ENCODE measurements around the gene TMEM259.

The TMEM259 gene

GRCh38 chr19:973726-974563, 47.0 kb downstream of the TMEM259 start:
- Histone ChIP-seq H3K9ac (ENCODE audit: low read length) (no peak overlapping the region), H3K36me3 (ENCODE audit: control insufficient read depth, insufficient read depth, low read length) (peaks cover 29% of the 10 kb centered on the region), H3K27me3 (ENCODE audit: control insufficient read depth, insufficient read depth, low read length) (no peaks in the 10 kb centered on the region), H3K4me3 (ENCODE audit: low read depth, low read length) (no peak overlapping the region), H3K9me3 (ENCODE audit: control insufficient read depth, insufficient read depth, low read depth, low read length) (peaks cover 5% of the 10 kb centered on the region), H3K27ac (ENCODE audit: low read depth, low read length) (no peak overlapping the region), H3K4me1 (ENCODE audit: control insufficient read depth, insufficient read depth, low read length) (peaks cover under 1% of the 10 kb centered on the region; the same call in 1 of the 2 replicates)

- Histone ChIP-seq H3K36me3 (ENCODE audit: control insufficient read depth, insufficient read depth, low read length) (peaks cover 41% of the 10 kb centered on the region), H3K27ac (ENCODE audit: low read depth, low read length) (no peak overlapping the region), H3K4me3 (ENCODE audit: low read depth, low read length) (no peak overlapping the region), H3K9me3 (ENCODE audit: control insufficient read depth, insufficient read depth, low read depth, low read length) (peaks cover 5% of the 10 kb centered on the region), H3K27me3 (ENCODE audit: control insufficient read depth, insufficient read depth, low read length) (no peaks in the 10 kb centered on the region), H3K9ac (ENCODE audit: low read length) (no peak overlapping the region), H3K4me1 (ENCODE audit: control insufficient read depth, insufficient read depth, low read length) (no peaks in the 10 kb centered on the region)
Observed at GRCh38 chr19:972281-972680, 48.6 kb downstream of the TMEM259 start.

DNA sequence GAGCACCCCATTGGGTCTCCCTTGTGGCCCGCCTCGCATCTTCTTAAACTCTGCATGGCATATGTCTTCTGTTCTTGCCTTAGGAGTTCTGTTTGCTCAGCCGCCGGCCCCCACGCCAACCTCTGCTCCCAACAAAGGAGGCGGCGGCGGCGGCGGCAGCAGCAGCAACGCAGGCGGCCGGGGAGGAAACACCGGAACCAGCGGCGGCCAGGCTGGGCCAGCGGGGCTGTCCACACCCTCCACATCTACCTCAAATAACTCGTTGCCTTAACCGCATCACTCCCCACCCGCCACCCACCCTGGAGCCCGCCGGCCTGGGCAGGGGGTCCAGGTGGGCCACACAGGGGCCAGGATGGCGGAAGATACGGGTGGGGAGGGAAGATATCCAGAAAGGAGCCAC, 49.1 kb downstream of the TMEM259 start:
- Histone ChIP-seq H3K9ac (ENCODE audit: low read length) (no peak overlapping the region), H3K9me3 (ENCODE audit: control insufficient read depth, insufficient read depth, low read depth, low read length) (peaks cover 5% of the 10 kb centered on the region), H3K27ac (ENCODE audit: low read depth, low read length) (no peak overlapping the region), H3K27me3 (ENCODE audit: control insufficient read depth, insufficient read depth, low read length) (no peaks in the 10 kb centered on the region), H3K36me3 (ENCODE audit: control insufficient read depth, insufficient read depth, low read length) (peaks cover 46% of the 10 kb centered on the region), H3K4me1 (ENCODE audit: control insufficient read depth, insufficient read depth, low read length) (no peaks in the 10 kb centered on the region), H3K4me3 (ENCODE audit: low read depth, low read length) (no peak overlapping the region)

GRCh38 chr19:970695-971094, 50.2 kb downstream of the TMEM259 start:
- Histone ChIP-seq H3K27me3 (ENCODE audit: control insufficient read depth, insufficient read depth, low read length) (no peaks in the 10 kb centered on the region), H3K9ac (ENCODE audit: low read length) (no peak overlapping the region), H3K4me3 (ENCODE audit: low read depth, low read length) (no peak overlapping the region), H3K9me3 (ENCODE audit: control insufficient read depth, insufficient read depth, low read depth, low read length) (peaks cover 9% of the 10 kb centered on the region), H3K36me3 (ENCODE audit: control insufficient read depth, insufficient read depth, low read length) (peaks cover 52% of the 10 kb centered on the region), H3K27ac (ENCODE audit: low read depth, low read length) (no peak overlapping the region), H3K4me1 (ENCODE audit: control insufficient read depth, insufficient read depth, low read length) (no peaks in the 10 kb centered on the region)

DNA sequence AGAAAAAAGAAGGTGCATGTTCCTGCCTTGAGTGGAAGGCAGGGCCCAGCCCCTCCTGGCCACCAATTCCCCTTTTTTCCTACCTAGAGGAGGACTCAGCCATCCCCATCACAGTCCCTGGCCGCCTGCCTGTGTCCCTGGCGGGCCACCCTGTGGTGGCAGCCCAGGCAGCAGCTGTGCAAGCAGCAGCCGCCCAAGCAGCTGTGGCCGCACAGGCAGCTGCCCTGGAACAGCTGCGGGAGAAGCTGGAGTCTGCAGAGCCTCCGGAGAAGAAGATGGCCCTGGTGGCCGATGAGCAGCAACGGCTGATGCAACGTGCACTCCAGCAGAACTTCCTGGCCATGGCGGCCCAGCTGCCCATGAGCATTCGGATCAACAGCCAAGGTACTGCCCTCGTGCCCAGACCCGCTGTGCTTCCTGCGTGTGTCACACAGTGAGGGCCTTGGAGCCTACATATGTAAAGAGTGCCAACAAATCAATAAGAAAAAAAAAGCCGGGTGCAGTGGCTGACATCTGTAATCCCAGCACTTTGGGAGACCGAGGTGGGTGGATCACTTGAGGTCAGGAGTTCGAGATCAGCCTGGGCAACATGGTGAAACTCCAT, 54.3 kb downstream of the TMEM259 start:
- Histone ChIP-seq H3K27ac (ENCODE audit: low read depth, low read length) (no peak overlapping the region), H3K9me3 (ENCODE audit: control insufficient read depth, insufficient read depth, low read depth, low read length) (peaks cover 16% of the 10 kb centered on the region), H3K9ac (ENCODE audit: low read length) (no peak overlapping the region), H3K36me3 (ENCODE audit: control insufficient read depth, insufficient read depth, low read length) (peaks cover 76% of the 10 kb centered on the region), H3K4me3 (ENCODE audit: low read depth, low read length) (no peak overlapping the region), H3K4me1 (ENCODE audit: control insufficient read depth, insufficient read depth, low read length) (peaks cover 10% of the 10 kb centered on the region; the same call in 1 of the 2 replicates), H3K27me3 (ENCODE audit: control insufficient read depth, insufficient read depth, low read length) (no peaks in the 10 kb centered on the region)

GRCh38 chr19:964761-965694, 55.9 kb downstream of the TMEM259 start:
- Histone ChIP-seq H3K27me3 (ENCODE audit: control insufficient read depth, insufficient read depth, low read length) (no peaks in the 10 kb centered on the region), H3K4me3 (ENCODE audit: low read depth, low read length) (no peak overlapping the region), H3K36me3 (ENCODE audit: control insufficient read depth, insufficient read depth, low read length) (peaks cover 71% of the 10 kb centered on the region), H3K4me1 (ENCODE audit: control insufficient read depth, insufficient read depth, low read length) (peaks cover 10% of the 10 kb centered on the region; the same call in 1 of the 2 replicates), H3K9me3 (ENCODE audit: control insufficient read depth, insufficient read depth, low read depth, low read length) (peaks cover 11% of the 10 kb centered on the region; the same call in 1 of the 2 replicates), H3K27ac (ENCODE audit: low read depth, low read length) (no peak overlapping the region), H3K9ac (ENCODE audit: low read length) (no peak overlapping the region)

GRCh38 chr19:964116-964520, 56.8 kb downstream of the TMEM259 start:
- Histone ChIP-seq H3K9ac (ENCODE audit: low read length) (no peak overlapping the region), H3K27me3 (ENCODE audit: control insufficient read depth, insufficient read depth, low read length) (no peaks in the 10 kb centered on the region), H3K27ac (ENCODE audit: low read depth, low read length) (no peak overlapping the region), H3K4me3 (ENCODE audit: low read depth, low read length) (no peak overlapping the region), H3K36me3 (ENCODE audit: control insufficient read depth, insufficient read depth, low read length) (peaks cover 69% of the 10 kb centered on the region), H3K4me1 (ENCODE audit: control insufficient read depth, insufficient read depth, low read length) (peaks cover 13% of the 10 kb centered on the region; the same call in 1 of the 2 replicates), H3K9me3 (ENCODE audit: control insufficient read depth, insufficient read depth, low read depth, low read length) (peaks cover 11% of the 10 kb centered on the region; the same call in 1 of the 2 replicates)

- H3K4me3 ChIP-seq (ENCODE audit: low read depth, low read length): no peak overlapping the region
- H3K27me3 ChIP-seq (ENCODE audit: control insufficient read depth, insufficient read depth, low read length): no peaks in the 10 kb centered on the region
- H3K9ac ChIP-seq (ENCODE audit: low read length): no peak overlapping the region
- peaks cover 11% of the 10 kb centered on the region; the same call in 1 of the 2 replicates for H3K9me3 ChIP-seq (ENCODE audit: control insufficient read depth, insufficient read depth, low read depth, low read length)
- peaks cover 13% of the 10 kb centered on the region; the same call in 1 of the 2 replicates for H3K4me1 ChIP-seq (ENCODE audit: control insufficient read depth, insufficient read depth, low read length)
- peaks cover 67% of the 10 kb centered on the region for H3K36me3 ChIP-seq (ENCODE audit: control insufficient read depth, insufficient read depth, low read length)
- no peak overlapping the region for H3K27ac ChIP-seq (ENCODE audit: low read depth, low read length)
Observed at GRCh38 chr19:963486-963951, 57.4 kb downstream of the TMEM259 start.

DNA sequence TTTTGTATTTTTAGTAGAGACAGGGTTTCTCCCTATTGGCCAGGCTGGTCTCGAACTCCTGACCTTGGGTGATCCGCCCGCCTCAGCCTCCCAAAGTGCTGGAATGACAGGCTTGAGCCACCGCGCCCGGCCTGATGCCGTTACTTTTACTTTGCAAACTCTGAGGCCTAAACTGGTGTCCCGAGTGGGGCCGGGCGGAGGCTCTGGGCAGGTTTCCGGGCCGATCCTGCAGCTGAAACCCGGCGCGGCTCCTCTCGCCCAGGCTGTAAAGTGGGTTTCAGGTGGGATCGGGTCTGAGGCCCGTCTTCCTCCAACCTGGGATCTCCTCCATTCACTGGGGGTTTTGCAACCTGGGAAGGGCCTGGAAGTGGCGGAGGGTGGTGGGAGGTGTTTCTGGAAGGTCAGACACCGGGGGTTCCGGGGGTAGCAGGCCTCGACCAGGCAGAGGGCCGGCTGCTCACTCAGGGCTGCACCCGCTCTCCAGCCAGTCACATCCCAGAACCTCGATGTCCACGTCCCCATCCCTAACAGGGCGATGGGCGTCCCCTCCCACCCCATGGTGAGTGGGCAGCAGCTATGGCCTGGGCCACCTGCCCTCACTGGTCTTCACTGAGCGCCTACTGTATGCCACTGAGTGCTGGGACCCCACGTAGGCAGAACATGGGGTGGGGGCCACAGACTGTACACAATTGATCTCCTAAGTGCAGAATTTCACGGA, 58.1 kb downstream of the TMEM259 start:
- H3K27ac ChIP-seq (ENCODE audit: low read depth, low read length): no peak overlapping the region
- peaks cover 13% of the 10 kb centered on the region; the same call in 1 of the 2 replicates for H3K4me1 ChIP-seq (ENCODE audit: control insufficient read depth, insufficient read depth, low read length)
- H3K36me3 ChIP-seq (ENCODE audit: control insufficient read depth, insufficient read depth, low read length): peaks cover 62% of the 10 kb centered on the region
- H3K4me3 ChIP-seq (ENCODE audit: low read depth, low read length): no peak overlapping the region
- H3K9ac ChIP-seq (ENCODE audit: low read length): no peak overlapping the region
- H3K9me3 ChIP-seq (ENCODE audit: control insufficient read depth, insufficient read depth, low read depth, low read length): peaks cover 11% of the 10 kb centered on the region; the same call in 1 of the 2 replicates
- H3K27me3 ChIP-seq (ENCODE audit: control insufficient read depth, insufficient read depth, low read length): no peaks in the 10 kb centered on the region
